Thyroid gland (tissue), 4 donors: Measurements from ENCODE around the gene FAM20B. TPM values are rescaled to one million over a fixed set of nuclear protein-coding genes. Genes with fewer than 3 reads are reported as not detected.

Source experiments
- DNase-seq, 2 donors: peaks; one replicate each; pipeline ENCODE4 v3.0.0-alpha.2; 2019
- H3K27ac ChIP-seq, 3 donors: fragments of 200-600 bp; sonication (generic); 1 replicate in 2 of 3; 2 replicates in 1 of 3; pipeline ENCODE4 v1.5.1; 2016 to 2019; ENCODE audit warnings: mild to moderate bottlenecking in 1 of 3, moderate library complexity in 1 of 3
- H3K27me3 ChIP-seq: fragments of 200-600 bp; sonication (generic); one replicate; pipeline ENCODE4 v1.5.1; 2019
- H3K36me3 ChIP-seq, 2 donors: fragments of 200-600 bp; sonication (generic); one replicate each; pipeline ENCODE4 v1.5.1; 2016 to 2019
- H3K4me1 ChIP-seq, 2 donors: fragments of 200-600 bp; sonication (generic); one replicate each; pipeline ENCODE4 v1.5.1; 2017 to 2019
- H3K4me3 ChIP-seq, 3 donors: fragments of 200-600 bp; sonication (generic); replicated peaks in 1 of 3; 1 replicate in 2 of 3; 2 replicates in 1 of 3; pipeline ENCODE4 v1.5.1; 2016; ENCODE audit warnings: mild to moderate bottlenecking in 1 of 3
- H3K9me3 ChIP-seq: fragments of 200-600 bp; sonication (generic); one replicate; pipeline ENCODE4 v1.5.1; 2017
- POLR2A ChIP-seq, 2 donors: fragments of 450-650 bp; IDR thresholded peaks; one replicate each; pipeline ENCODE4 v1.6.1; 2017; ENCODE audit warnings: antibody characterized with exemption in 2 of 2, mild to moderate bottlenecking in 2 of 2, moderate library complexity in 1 of 2
- WGBS, 2 donors: methylation state at CpG; one replicate each; pipeline ENCODE4 v1.1.5; 2017; 5-methylcytosine and 5-hydroxymethylcytosine counted together
- intact Hi-C: fragments of 100-400 bp; cut with DNase I; formaldehyde crosslinking; loops from one replicate; pipeline ENCODE4 v1.15.1; 2023
- total RNA-seq, 4 donors: library from RNA; depleted of rRNA; stranded (reverse); fragments of >200 nt; gene quantifications; one replicate each; pipeline ENCODE4 v1.2.3, GENCODE V29; 2016
- TF ChIP-seq, protein P1 (sequence below), 6 experiments: fragments of 200-600 bp in 3 of 6; fragments of 450-650 bp in 3 of 6; sonication (generic) in 3 of 6; IDR thresholded peaks; one replicate each; pipeline ENCODE4 v1.5.1; 2016 to 2019; ENCODE audit warnings: antibody characterized with exemption in 6 of 6, mild to moderate bottlenecking in 2 of 6, inconsistent platforms in 1 of 6, moderate library complexity in 1 of 6

The FAM20B gene
- total RNA-seq, 4 donors from 2014 or later, result 24.3 to 39.2 (median 30.6) TPM

DNA sequence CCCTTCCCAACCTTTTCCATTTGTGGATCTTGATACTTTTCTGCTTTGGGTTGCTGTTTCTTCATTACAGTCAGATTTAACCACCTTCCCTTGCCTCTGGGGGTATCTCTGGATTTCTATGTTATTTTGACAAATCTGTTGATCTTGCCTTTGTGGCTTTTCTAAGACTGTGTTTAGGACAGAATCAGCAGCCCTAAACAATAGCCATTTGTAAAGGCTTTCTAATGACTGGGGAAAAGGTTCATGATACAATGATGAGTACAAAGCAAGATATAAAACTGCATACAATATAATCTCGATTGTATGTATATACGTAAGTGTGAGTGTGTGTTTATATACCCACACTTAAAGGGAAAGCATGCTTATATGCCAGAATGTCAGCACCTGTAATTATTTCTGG, 27.8 kb downstream of the FAM20B start:
- intact Hi-C loops, result no loop called here
- 91% methylated on average over 2 of the region's 2 CpGs for WGBS, 2 donors
- no peak overlapping the region for H3K27ac ChIP-seq
- TF ChIP-seq, protein P1, sequence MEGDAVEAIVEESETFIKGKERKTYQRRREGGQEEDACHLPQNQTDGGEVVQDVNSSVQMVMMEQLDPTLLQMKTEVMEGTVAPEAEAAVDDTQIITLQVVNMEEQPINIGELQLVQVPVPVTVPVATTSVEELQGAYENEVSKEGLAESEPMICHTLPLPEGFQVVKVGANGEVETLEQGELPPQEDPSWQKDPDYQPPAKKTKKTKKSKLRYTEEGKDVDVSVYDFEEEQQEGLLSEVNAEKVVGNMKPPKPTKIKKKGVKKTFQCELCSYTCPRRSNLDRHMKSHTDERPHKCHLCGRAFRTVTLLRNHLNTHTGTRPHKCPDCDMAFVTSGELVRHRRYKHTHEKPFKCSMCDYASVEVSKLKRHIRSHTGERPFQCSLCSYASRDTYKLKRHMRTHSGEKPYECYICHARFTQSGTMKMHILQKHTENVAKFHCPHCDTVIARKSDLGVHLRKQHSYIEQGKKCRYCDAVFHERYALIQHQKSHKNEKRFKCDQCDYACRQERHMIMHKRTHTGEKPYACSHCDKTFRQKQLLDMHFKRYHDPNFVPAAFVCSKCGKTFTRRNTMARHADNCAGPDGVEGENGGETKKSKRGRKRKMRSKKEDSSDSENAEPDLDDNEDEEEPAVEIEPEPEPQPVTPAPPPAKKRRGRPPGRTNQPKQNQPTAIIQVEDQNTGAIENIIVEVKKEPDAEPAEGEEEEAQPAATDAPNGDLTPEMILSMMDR (IDR thresholded peaks at IDR 0.05), result no peak
- no peaks in the 10 kb centered on the region for H3K9me3 ChIP-seq
- no peaks in the 10 kb centered on the region for H3K27me3 ChIP-seq
- H3K36me3 ChIP-seq, result no peaks in the 10 kb centered on the region
- DNase-seq, result no peak
- H3K4me1 ChIP-seq, result no peaks in the 10 kb centered on the region
- no peak overlapping the region for H3K4me3 ChIP-seq

DNA sequence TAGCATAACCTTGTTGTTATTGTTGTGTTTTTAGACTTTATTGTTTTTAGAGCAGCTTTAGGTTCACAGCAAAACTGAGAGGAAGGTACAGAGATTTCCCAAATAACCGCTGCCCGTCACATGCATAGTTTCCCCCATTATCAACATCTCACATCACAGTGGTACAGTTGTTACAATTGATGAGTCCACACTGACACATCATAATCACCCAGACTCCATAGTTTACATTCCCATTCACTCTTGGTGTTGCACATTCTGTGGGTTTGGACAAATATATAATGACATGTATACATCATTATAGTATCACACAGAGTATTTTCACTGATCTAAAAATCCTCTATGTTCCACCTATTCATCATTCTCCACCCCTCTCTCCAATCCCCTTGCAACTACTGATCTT, 30.2 kb downstream of the FAM20B start:
- Histone ChIP-seq H3K27me3 (no peaks in the 10 kb centered on the region), H3K4me3 (no peak overlapping the region), H3K27ac (no peak overlapping the region), H3K9me3 (no peaks in the 10 kb centered on the region), H3K36me3 (no peaks in the 10 kb centered on the region), H3K4me1 (no peaks in the 10 kb centered on the region)
- WGBS, 2 donors, result 98% methylated on average over 2 of the region's 2 CpGs
- TF ChIP-seq, protein P1 (IDR thresholded peaks at IDR 0.05), result no peak
- no peak for TF ChIP-seq POLR2A (IDR thresholded peaks at IDR 0.05)
- intact Hi-C loops, result no loop called here
- DNase-seq, result no peak

DNA sequence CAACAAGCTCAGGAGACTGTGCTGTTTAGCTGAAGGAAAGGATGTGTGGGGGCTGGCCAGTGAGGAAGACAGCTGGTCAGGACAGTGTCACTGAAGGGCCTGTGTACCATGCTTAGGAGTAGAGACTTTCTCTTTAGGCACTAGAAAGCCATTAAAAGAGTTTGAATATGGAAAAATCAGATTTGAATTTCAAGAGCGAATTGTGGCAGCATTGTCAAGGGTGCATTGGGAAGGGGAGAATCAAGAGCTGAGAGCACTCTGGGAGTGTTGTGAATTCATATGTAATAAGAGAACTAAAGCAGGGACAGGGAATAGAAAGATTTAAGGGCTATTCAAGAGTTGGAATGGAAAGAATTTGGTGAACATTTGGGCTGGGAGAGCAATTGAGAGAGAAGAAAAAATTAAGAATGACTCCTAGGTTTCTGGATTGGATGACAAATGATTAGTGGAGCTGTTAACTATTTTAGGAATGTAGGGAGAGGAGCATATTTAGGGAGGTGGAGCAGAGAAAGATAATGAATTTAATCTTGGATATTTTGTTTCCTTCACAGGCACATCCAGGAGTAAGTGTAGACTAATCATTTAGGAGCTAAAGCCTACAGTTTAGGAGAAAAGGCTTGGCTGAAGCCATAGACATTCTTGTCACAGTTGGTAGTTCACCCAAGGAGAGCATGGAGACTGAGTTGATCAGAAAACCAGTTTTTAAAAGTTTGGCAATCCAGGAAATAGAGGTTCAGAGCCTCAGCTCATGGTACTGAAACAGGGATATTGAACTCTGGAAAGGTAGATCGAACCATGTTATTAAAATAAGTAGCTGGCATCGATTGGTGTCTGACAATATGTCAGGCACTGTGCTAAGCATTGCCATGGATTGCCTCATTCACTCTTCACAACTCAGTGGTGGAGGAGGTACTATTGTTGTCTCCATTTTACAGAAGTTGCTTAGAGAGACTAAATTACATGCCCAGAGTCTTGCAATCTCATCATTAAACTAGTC, 33.1 kb downstream of the FAM20B start:
- no peaks in the 10 kb centered on the region for H3K4me1 ChIP-seq
- intact Hi-C loops, result no loop called here
- no peaks in the 10 kb centered on the region for H3K9me3 ChIP-seq
- WGBS, 2 donors, result 90 to 94% methylated on average over 3 of the region's 3 CpGs
- no peak overlapping the region for H3K27ac ChIP-seq
- TF ChIP-seq, protein P1 (IDR thresholded peaks at IDR 0.05), result no peak
- no peak for TF ChIP-seq POLR2A (IDR thresholded peaks at IDR 0.05)
- no peaks in the 10 kb centered on the region for H3K36me3 ChIP-seq
- no peaks in the 10 kb centered on the region for H3K27me3 ChIP-seq
- no peak overlapping the region for H3K4me3 ChIP-seq
- no peak for DNase-seq

DNA sequence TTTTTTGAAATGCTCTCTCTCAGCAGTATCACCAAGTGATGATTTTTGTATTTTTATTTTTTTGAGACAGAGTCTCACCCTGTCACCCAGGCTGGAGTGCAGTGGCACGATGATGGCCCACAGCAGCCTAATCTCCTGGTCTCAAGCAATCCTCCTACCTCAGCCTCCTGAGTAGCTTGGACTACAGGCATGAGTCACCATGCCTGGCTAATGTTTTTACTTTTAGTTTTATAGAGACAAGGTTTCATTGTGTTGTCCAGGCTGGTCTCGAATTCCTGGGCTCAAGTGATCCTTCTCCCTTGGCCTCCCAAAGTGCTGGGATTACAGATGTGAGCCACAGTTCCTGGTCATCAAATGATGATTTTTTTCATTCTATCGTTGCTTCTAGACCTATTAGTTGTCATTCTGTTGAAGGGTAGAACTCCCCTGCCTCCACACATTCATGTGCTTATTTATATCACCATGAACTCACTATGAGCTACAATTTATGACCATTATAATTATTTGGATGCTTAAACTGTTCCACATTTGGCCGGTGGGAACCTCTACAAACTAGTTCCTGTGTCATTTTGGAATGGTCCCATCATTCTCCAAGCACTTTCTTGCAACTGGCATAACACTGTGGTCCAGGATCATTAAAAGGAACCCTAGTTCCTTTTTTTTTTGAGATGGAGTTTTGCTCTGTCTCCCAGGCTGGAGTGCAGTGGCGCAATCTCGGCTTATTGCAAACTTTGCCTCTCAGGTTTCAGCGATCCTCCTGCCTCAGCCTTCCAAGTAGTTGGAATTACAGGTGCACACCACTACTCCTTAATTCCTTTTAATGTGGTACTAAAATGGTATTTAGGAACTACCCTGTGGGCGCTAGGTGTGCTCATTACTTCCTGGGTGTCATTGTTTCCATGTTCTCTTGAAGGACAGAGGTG, 35.9 kb downstream of the FAM20B start:
- 95 to 98% methylated on average over 8 of the region's 8 CpGs for WGBS, 2 donors

More for the DNA sequence above, 35.9 kb downstream of the FAM20B start:
- no peak for DNase-seq
- H3K27me3 ChIP-seq, result no peaks in the 10 kb centered on the region
- H3K4me3 ChIP-seq, result no peak overlapping the region
- H3K9me3 ChIP-seq, result no peaks in the 10 kb centered on the region
- TF ChIP-seq, protein P1 (IDR thresholded peaks at IDR 0.05), result no peak
- no peak for TF ChIP-seq POLR2A (IDR thresholded peaks at IDR 0.05)
- intact Hi-C loops, result no loop called here
- no peak overlapping the region for H3K27ac ChIP-seq
- H3K36me3 ChIP-seq, result peaks cover 5 to 6% of the 10 kb centered on the region in 2 donors
- H3K4me1 ChIP-seq, result no peaks in the 10 kb centered on the region
